Keratinocyte (primary cell): ENCODE measurements around the gene PTPN5. TPM values are rescaled to one million over a fixed set of nuclear protein-coding genes. Genes with fewer than 3 reads are reported as not detected.

Experiments
- polyA plus RNA-seq, 5 experiments: library from polyadenylated mRNA; depleted of rRNA in 3 of 5; stranded (reverse) in 3 of 5; stranded (forward) in 1 of 5; unstranded in 1 of 5; fragments of >200 nt; gene quantifications; 1 replicate in 1 of 5; 2 replicates in 3 of 5; 3 replicates in 1 of 5; pipeline versions ENCODE4 v1.2.1 to v1.2.3, GENCODE V29; 2011 to 2012; ENCODE audit warnings: missing spikeins in 2 of 5, low read depth in 1 of 5, low replicate concordance in 1 of 5

PTPN5 gene
- polyA plus RNA-seq, 1 donor (not counting 4 experiments of a cell fraction or from before 2014, with no cell fraction given): not detected

Other genes with a start within 250 kb of the PTPN5 start
- 25.8 to 34.2 TPM (median 27.9 TPM) in 3 replicates for gene UEVLD, start 203.1 kb downstream of the PTPN5 start, polyA plus RNA-seq
- gene MISFA, start 192.0 kb downstream of the PTPN5 start, polyA plus RNA-seq: 0.63 to 1.7 TPM (median 0.70 TPM) in 3 replicates
- gene SPTY2D1, start 157.5 kb downstream of the PTPN5 start, polyA plus RNA-seq: 14.3 to 17.9 TPM (median 15.6 TPM) in 3 replicates
- 2.5 to 10.5 TPM (median 2.5 TPM) in 3 replicates for gene TMEM86A, start 93.0 kb downstream of the PTPN5 start, polyA plus RNA-seq
- 0.01 to 0.05 TPM (median 0.03 TPM) in 3 replicates for gene IGSF22, start 65.6 kb downstream of the PTPN5 start, polyA plus RNA-seq
- not detected in 3 replicates for gene MRGPRX1, start 147.6 kb upstream of the PTPN5 start, polyA plus RNA-seq